Renal cortex interstitium (tissue), 11 donors: ENCODE measurements around the gene XG. TPM values are rescaled to one million over a fixed set of nuclear protein-coding genes. Genes with fewer than 3 reads are reported as not detected.
"Not testable (repeated sequence)": the region's sequence is repeated elsewhere in the genome, so short reads cannot be mapped to it uniquely, and the experiment has no call there.

Experiments
- DNase-seq, 11 donors: peaks; one replicate each; pipeline ENCODE4 v3.0.0-alpha.2; 2013; ENCODE audit warnings: low read depth in 9 of 11, low spot score in 4 of 11; ENCODE audit errors: extremely low read depth in 1 of 11
- polyA plus RNA-seq, 3 donors: library from polyadenylated mRNA; unstranded; fragments of 120-200 nt; gene quantifications; one replicate each; pipeline ENCODE4 v1.2.1, GENCODE V29; 2013; ENCODE audit not compliant: insufficient read length in 3 of 3

The XG gene
- polyA plus RNA-seq, 3 donors, result 0.20 to 0.53 (median 0.50) TPM

DNA sequence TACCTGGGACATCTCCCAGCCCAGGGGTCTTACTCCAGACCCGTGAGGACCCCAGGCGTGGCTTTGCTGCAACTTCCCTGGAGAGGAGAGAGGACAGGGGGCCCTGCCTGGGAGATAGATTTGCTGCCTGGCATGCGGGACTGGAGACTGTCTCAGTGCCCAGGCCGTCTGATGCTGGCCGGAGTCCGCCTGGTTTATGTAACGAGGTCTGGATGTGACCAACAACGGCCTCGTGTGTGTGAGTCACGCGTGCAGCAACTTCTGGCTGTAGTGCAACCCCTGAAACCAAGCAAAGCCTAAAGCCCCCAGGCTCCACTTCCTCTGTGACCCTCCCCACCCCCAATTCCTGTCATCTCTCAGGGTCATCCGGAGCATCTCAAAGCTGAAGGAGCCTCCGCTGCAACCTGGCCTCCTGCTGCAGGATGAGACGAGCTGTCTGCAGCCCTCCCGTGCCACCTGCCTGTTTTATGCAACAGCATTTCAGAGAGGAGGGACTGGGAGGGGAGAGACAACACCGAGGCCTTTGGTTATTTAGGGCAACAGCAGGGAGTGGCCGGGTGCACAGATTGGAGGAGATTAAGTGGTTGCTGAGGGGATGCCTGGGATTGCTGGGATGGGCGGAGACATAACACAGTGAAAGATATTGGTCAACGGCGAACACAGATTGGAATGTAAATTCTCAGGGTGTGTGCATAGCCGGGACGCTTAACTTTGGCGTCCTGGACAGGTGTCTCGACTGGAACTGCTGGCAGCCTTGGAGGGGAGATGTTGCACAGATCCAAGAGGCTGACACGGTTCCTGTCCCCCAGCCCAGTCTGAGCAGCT, 16.0 kb downstream of the XG start:
- no peak for DNase-seq

DNA sequence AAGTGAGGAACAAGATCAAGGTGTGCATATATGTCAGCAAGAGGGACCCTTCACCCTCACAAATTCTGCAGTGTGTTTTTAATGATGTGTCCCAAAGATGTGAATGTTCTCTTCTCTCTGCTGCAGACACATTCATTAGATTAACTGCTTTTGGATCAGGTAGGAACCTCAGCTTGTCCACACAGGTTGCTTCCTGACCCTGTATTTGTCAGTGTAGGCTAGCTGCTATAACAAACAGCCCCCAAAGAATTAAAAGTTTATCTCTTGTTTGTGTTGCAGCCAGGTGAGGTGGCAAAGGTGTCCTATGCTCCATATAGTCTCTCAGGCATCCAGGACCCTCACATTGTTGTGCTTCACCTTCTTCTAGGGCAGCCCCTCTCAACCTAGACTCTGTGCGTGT, 17.8 kb downstream of the XG start:
- no peak for DNase-seq

DNA sequence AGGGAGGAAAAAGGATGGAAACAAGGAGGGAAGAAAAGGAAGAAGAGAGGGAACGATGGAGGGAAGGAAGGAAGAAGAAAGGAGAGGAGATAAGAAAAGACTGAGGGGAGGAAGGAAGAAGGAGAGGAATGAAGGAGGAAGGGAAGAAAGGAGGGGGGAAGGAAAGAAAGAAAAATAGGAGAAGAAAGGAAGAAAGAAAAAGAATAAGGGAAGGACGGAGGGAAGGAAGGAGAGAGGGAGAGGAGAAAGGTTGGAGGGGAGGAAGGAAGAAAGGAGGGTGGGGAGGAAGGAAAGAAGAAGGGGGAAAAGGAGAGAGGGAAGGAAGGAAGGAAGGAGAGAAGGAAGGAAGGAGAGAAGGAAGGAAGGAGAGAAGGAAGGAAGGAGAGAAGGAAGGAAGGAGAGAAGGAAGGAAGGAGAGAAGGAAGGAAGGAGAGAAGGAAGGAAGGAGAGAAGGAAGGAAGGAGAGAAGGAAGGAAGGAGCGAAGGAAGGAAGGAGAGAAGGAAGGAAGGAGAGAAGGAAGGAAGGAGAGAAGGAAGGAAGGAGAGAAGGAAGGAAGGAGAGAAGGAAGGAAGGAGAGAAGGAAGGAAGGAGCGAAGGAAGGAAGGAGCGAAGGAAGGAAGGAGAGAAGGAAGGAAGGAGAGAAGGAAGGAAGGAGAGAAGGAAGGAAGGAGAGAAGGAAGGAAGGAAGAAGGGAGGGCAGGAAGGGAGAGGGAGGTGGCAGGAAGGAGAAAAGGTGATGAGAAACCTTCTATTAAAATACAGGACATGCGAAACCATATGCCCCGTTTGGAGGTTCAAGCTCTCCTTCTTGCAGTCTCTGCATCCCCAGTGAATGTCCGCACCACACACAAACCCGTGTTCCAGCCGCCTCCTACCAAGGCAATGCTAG, 21.6 kb downstream of the XG start:
- not testable (repeated sequence) for DNase-seq

DNA sequence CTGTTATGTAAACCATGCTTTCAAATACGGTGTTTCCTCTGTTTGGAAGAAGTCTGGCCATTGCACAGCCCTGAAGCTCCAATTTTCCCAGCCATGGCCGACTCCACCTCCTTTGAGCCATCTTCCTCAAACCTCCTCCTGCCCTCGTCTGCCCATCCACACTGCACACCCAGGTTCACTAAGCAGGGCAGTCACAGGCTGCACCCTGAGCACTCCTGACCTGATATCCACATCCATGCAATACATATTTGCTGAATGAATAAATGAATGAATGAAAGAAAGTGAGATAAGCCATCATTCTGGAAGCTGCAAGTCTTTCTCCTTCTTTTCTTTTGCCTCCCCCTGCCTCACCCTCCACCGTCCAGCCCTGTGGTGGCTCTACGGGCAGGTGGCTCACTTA, 22.2 kb downstream of the XG start:
- DNase-seq, result no peak

DNA sequence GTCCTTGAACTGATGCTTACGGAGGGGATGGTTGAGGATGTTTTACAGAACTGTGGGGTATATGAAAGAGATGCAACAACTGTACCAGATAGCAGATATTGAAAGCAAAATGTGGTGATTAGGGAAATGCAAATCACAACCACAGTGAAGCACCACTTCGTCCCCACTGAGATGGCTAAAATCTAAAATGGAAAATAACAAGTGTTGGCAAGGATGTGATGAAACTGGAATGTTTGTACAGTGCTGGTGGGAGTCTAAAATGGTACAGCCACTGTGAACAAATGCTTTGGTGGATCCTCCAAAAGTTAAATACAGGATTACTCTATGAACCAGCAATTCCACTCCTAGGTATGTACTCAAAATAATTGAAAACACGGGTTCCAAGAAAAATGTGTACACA, 22.9 kb downstream of the XG start:
- no peak for DNase-seq

DNA sequence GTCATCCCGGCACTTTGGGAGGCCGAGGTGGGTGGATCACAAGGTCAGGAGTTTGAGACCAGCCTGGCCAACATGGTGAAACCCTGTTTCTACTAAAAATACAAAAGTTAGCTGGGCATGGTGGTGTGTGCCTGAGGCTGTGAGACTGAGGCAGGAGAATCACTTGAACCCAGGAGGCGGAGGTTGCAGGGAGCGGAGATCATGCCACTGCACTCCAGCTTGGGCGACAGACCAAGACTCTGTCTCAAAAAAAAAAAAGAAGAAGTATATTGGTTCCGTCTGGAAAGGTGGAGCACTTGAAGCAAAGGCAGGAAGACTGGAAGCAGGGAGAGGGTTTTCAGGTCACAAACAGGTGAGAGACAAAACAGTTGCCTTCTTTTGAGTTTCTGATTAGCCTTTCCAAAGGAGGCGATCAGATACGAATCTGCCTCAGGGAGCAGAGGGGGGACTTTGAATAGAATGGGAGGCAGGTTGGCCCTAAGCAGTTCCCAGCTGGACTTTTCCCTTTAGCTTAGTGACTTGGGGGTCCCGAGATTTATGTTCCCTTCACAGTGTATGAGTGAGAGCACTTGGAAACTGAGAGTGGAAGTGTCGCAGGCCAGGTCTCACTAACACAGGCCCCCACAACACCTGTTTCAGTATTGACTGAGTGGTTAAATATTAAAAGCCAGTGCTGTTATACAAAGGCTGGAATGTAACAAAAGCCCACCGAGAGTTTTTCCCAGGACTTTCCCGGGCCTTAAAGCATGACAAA, 28.8 kb downstream of the XG start:
- DNase-seq, result peak in 2 of 11 donors; percentile 4 to 9

DNA sequence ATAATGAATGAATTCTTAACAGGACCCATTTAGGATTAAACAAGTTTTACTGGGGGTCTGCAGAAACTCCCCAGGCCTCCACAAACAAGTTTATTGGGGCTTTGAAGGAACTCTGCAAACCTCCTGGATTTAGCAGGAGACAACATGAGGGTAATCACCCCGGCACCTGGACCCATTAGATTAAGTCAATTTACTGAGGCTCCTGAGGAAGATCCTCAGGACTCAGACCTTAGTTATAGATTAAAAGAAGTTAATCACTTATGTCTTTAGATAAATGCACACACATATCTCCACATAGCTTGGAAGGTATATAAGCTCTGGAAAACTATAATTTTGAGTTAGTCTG, 29.4 kb downstream of the XG start:
- DNase-seq, result no peak

DNA sequence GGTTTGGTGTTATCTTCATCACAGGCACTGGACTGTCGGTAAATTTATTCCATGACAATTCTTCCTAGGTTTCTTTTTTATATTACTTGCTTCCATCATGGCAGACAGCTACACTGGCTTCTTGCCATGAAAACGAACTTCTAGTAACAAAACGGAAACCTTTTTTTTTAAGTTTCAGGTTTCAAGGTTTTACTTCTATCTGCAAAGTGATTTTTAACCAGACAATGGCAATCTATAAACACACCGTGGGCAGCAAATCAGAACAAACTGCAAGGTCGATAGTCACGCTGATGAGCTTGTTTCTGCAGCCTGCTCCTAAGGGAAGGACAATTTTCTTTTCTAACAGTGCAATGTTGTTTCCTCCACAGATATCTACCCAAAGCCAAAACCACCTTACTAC, 29.9 kb downstream of the XG start:
- DNase-seq, result no peak

DNA sequence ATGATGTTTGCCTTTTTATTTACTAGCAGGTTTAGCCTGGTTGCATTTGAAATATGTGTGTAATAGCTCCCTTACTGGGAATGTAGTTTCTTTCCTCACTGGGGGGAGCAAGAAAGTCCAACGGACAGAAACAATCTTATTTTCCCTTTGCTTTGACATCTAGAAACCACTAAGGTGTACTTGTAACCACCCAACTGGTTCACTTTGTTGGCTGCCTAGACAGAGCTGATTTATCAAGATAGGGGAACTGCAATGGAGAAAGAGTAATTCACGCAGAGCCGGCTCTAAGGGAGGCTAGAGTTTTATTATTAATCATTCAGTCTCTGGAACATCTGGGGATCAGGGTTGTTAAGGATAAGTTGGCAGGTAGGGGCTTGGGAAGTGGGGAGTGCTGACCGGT, 30.3 kb downstream of the XG start:
- DNase-seq, result no peak

DNA sequence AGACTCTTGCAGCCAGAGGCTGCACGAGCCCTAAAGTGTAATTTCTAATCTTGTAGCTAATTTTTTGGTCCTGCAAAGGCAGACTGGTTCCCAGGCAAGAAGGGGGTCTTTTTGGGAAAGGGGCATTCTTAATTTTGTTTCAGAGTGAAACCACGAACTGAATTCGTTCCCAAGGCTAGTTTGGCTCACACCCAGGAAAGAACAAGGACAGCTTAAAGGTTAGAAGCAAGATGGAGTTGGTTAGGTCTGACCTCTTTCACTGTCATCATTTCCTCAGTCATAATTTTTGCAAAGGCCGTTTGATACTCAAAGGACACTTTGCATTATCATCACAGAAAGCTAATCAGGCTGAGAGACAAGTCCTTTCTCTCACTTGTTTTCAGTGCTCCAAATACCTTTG, 30.9 kb downstream of the XG start:
- DNase-seq, result no peak

DNA sequence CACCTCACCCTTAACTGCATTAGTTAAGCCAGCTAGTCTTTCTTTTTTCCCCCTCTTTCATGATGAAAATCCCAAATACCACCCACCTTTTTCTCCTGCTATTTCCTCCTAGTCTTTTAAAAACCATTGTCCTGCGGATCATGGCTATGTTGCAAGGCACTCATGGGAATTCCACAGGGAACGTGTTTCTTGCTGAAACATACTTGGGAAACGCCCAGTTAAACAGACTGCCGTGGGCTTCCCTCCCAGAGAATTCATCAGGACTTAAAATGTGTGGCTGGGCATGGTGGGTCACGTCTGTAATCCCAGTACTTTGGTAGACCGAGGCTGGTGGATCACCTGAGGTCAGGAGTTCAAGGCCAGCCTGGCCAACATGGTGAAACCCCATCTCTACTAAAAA, 32.2 kb downstream of the XG start:
- DNase-seq, result no peak

DNA sequence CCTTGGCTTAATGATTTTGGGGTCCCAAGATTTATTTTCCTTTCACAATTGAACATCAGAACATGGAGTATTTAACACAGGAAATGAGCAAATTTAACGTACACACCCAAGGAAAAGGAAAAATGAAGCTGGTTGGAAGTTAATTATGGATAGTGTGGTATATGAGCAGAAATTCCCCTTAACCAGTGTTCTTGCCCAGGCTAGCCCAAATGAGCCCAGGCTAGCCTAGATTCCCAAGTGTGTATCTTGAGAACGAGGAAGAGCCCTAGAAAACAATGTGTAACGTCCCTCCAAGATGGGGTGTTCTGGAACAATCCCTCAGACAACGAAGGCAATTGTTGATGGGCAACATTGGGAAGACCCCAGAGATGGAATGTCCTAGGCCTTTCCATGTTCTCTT, 33.7 kb downstream of the XG start:
- no peak for DNase-seq

DNA sequence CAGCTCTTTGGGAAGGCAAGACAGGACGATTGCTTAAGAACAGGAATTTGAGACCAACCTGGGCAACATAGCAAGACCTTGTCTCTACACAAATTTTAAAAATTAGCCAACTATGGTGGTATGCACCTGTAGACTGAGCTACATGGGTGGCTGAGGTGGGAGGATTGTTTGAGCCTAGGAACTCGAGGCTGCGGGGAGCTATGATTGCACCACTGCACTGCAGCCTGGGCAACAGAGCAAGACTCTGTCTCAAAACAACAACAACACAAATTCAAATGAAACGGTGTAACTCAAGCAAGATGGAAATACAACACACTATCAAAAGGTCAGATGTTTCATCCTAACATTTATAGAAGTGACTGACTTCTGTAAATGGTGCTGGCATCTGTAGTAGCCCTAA, 37.1 kb downstream of the XG start:
- DNase-seq, result no peak

DNA sequence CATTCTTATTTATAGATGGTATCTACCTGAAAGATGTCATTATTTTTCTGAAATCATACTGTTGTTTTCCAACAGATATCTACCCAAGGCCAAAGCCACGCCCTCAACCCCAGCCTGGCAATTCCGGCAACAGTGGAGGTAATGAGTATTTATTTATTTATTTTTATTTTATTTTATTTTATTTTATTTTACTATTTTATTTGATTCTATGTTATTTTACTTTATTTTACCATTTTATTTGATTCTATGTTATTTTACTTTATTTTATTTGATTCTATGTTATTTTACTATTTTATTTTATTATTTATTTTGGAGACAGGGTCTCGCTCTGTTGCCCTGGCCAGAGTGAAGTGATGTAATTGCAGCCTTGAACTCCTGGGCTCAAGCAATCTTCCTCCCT, 37.7 kb downstream of the XG start:
- no peak for DNase-seq

DNA sequence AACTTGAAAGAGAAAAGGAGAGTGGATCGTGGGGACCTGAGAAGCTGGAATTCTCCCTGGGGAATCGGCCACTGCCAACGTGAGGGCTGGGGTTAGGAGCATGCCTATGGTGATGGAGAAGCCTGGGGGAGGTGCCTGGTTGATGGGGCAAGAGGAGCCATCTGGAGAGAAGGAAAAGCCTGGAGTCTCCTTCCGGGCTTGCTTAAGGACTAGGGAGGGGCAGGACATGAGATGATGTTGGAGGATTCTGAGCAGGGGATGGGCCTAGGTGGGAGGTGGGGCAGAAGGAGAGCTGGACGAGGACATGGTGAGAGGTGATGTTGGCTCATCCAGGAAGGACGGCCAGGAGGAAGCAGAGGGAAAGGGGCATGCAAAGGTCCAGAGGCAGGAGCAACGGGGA, 41.9 kb downstream of the XG start:
- no peak for DNase-seq

DNA sequence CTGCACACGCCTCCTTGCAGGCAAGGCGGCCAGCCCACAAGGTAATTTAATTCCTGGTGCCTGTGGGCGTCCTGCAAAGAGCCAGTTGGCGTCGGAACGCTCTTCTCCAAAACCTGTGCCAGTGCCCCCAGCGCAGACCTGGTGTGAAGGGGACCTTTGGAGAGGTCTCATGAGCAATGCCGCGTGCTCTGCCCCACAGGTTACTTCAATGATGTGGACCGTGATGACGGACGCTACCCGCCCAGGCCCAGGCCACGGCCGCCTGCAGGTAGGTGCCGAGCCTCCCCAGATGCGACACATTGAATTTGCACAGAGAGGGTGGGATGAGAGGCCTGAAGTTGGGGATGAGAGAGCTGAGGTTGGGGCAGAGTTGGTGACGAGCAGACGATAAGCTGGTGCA, 42.5 kb downstream of the XG start:
- no peak for DNase-seq

DNA sequence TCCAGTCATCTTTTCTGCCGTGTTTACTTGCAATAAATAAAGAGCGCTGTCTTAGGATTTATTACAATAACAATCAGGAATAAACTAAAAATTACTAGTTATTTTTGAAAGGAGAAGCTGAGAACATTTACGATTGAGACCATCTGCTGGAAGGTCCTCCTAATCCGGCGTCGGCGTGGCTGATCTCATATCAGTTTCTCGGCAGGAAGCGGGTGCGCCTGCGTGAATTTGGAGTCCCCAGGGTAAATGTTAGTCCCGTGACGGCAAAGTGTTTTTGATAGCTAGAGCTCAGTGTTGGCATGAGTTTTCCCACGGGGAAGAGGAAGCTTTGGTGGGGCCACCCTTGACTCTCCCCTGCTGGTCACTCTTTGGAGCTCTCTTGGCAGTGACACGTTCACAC, 45.0 kb downstream of the XG start:
- not testable (repeated sequence) for DNase-seq

DNA sequence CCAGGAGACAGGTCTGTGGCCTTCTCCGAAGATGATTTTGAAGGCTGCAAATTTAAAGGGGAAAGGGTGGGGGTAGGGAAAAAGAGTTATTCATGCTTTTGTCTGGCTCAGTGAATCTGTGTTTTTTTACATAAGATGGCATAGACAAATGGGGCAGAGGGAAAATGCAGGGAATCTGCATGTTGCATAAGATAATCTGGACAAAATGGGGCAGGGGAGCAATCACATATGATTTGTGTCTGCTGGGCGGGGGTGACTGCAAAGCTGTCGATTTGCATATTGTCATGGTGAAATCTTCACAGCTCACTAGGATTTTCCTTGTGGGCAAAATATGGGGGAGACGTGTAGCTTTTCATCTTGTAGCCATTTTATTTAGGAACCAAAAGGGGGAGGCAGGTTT, 47.5 kb downstream of the XG start:
- no peak for DNase-seq

DNA sequence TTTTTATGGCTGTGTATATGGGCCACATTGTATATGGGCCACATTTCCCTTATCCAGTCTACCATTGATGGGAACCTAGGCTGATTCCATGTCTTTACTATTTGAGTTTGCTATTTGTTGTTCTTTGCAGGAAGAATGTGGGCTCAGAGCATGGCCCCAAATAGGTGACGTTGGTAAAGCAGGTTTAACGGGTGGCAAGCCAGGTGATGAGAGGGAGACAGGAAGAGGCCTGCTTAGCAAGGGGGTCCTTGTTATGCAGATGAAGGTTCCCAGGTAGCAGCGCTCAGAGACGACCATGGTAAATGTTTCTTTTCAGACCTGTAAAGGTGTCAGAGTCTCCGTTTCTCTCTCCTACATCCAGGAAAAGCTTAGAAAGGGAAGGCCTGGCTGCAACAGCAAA, 48.1 kb downstream of the XG start:
- DNase-seq, result not testable (repeated sequence)

DNA sequence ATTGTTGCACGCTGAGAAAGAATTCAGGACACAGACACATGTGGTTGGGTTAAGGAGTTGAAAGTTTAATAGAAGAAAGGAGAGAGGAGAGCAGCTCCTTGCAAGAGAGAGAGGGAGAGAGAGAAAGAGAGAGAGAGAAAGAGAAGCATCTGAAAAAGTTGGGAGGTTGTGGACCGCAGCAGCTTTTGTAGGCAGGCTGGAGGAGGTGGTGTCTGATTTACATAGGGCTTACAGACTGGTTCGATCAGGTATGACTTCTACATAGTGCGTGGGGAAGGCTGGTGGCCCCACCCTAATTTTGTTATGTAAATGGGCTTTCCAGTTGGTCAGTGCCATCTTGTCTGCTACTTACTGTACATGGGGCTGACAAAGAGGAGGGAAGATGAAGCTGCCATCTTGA, 49.4 kb downstream of the XG start:
- DNase-seq, result no peak
